HUES6 (cell line): ENCODE results near the gene PSD.

Experiments used
- H3K27ac ChIP-seq: 2 replicates; pipeline ENCODE4 v1.7.0; 2013; ENCODE audit warnings: low read depth, mild to moderate bottlenecking, low read length, inconsistent platforms
- H3K27me3 ChIP-seq: 2 replicates; pipeline ENCODE4 v1.6.1; 2013; ENCODE audit warnings: low read length; ENCODE audit not compliant: control insufficient read depth, insufficient read depth
- H3K36me3 ChIP-seq: 2 replicates; pipeline ENCODE4 v1.6.1; 2013; ENCODE audit warnings: low read length; ENCODE audit not compliant: control insufficient read depth, insufficient read depth
- H3K4me1 ChIP-seq: 2 replicates; pipeline ENCODE4 v1.6.1; 2013; ENCODE audit warnings: low read length; ENCODE audit not compliant: control insufficient read depth, insufficient read depth
- H3K4me3 ChIP-seq: 2 replicates; pipeline ENCODE4 v1.5.1; 2013; ENCODE audit warnings: low read depth, low read length
- H3K9ac ChIP-seq: one replicate; pipeline ENCODE4 v1.6.1; 2013; ENCODE audit warnings: mild to moderate bottlenecking, low read length
- H3K9me3 ChIP-seq: 2 replicates; pipeline ENCODE4 v1.6.1; 2013; ENCODE audit warnings: low read depth, low read length; ENCODE audit not compliant: control insufficient read depth, insufficient read depth

PSD gene

DNA sequence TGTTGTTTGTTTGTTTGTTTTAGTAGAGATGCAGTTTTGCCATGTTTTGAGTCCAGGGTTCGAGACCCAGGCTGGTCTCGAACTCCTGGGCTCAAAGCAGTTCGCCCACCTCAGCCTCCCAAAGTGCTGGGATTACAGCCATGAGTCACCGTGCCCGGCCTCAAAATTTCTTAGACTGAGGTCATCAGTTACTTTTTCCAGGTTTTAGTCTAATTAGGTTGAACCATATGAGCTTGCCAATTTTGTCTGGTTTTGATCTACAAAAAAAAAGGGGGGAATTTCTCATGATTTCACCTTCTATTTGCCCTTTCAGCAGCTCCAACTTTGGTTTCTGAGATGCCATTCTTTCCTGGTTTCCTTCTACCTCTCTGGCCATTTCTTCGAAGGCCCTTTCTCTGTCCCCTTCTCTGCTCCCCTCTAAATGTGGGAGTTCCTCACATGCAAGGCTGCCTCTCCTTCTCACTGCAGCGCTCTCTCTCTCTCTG, 8.3 kb upstream of the PSD start:
- Histone ChIP-seq H3K27me3 (peaks cover 2% of the 10 kb centered on the region; the same call in 1 of the 2 replicates), H3K4me3 (no peak overlapping the region), H3K9me3 (no peaks in the 10 kb centered on the region), H3K36me3 (peaks cover 6% of the 10 kb centered on the region; the same call in 1 of the 2 replicates), H3K4me1 (peaks cover 13% of the 10 kb centered on the region), H3K9ac (no peak overlapping the region), H3K27ac (no peak overlapping the region)

GRCh38 chr10:102425444-102425843, 6.9 kb upstream of the PSD start:
- H3K4me3 ChIP-seq: no peak overlapping the region
- H3K9ac ChIP-seq: no peak overlapping the region
- peaks cover 2% of the 10 kb centered on the region; the same call in 1 of the 2 replicates for H3K27me3 ChIP-seq
- peaks cover 9% of the 10 kb centered on the region for H3K4me1 ChIP-seq
- H3K36me3 ChIP-seq: peaks cover 6% of the 10 kb centered on the region; the same call in 1 of the 2 replicates
- no peak overlapping the region for H3K27ac ChIP-seq
- no peaks in the 10 kb centered on the region for H3K9me3 ChIP-seq

- Histone ChIP-seq H3K36me3 (peaks cover 6% of the 10 kb centered on the region; the same call in 1 of the 2 replicates), H3K9me3 (no peaks in the 10 kb centered on the region), H3K27me3 (peaks cover 2% of the 10 kb centered on the region; the same call in 1 of the 2 replicates), H3K4me1 (peaks cover 9% of the 10 kb centered on the region), H3K27ac (no peak overlapping the region), H3K4me3 (no peak overlapping the region), H3K9ac (no peak overlapping the region)
Measured at GRCh38 chr10:102424916-102425315, 6.3 kb upstream of the PSD start.

DNA sequence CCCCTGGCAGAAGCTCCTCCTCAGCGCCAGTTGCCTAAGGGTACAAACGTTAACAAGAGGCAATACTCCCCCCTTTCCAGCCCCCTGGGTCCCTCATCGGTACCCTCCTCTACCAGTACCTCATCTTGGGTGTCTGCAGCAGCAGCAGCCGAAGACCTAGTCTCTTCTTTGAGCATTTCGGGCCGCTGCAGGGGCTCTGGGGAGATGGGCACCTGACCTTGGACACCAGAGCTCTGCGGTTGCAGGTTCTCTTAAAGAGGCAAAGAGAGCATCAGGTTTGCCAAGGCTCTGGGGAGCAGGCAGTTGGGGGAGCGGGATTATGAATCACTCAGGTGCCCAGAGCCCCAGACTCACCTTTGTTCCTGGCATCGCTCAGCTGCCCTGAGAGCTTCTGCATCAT, 5.6 kb upstream of the PSD start:
- Histone ChIP-seq H3K9ac (no peak overlapping the region), H3K9me3 (no peaks in the 10 kb centered on the region), H3K27me3 (peaks cover 4% of the 10 kb centered on the region; the same call in 1 of the 2 replicates), H3K4me3 (no peak overlapping the region), H3K36me3 (peaks cover 6% of the 10 kb centered on the region; the same call in 1 of the 2 replicates), H3K27ac (no peak overlapping the region), H3K4me1 (peaks cover 9% of the 10 kb centered on the region)

DNA sequence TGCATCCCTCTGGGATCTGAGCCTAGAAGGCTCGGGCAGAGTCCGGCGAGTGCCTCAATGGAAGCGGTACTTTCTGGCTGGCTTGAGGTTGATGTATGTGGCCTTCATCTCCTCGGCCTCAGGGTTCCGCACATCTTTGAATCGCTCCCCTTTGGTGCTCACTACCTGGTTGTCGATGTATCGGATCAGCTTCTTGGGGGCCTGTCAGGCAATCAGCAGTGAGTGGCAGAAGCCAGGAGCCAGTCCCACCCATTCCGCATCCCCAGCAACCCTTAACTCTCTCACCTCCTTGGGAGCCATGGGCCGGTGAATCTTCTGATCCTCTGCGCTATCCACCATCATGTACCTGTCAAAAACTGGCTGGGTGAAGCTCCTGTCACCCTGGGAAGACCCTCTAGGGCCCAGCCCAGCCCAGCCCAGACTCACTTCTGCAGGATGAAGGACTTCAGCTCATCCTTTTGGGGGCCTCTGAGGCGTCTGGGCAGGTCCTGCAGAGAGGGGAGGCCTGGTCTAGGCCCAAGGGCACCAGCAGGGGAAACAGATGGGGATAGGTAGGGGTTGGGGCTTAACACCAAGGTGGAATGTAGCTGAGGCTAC, 4.9 kb upstream of the PSD start:
- Histone ChIP-seq H3K9me3 (no peaks in the 10 kb centered on the region), H3K36me3 (peaks cover 6% of the 10 kb centered on the region; the same call in 1 of the 2 replicates), H3K9ac (no peak overlapping the region), H3K4me1 (peaks cover 9% of the 10 kb centered on the region), H3K27ac (no peak overlapping the region), H3K4me3 (no peak overlapping the region), H3K27me3 (peaks cover 9% of the 10 kb centered on the region; the same call in 1 of the 2 replicates)

- no peaks in the 10 kb centered on the region for H3K9me3 ChIP-seq
- H3K27ac ChIP-seq: no peak overlapping the region
- H3K36me3 ChIP-seq: peaks cover 6% of the 10 kb centered on the region; the same call in 1 of the 2 replicates
- peaks cover 14% of the 10 kb centered on the region for H3K4me1 ChIP-seq
- peak overlapping the region; percentile 92 for H3K4me3 ChIP-seq
- peaks cover 18% of the 10 kb centered on the region; the same call in 1 of the 2 replicates for H3K27me3 ChIP-seq
- no peak overlapping the region for H3K9ac ChIP-seq
Measured at GRCh38 chr10:102422545-102423129, 4.1 kb upstream of the PSD start.

GRCh38 chr10:102421757-102422512, 3.4 kb upstream of the PSD start:
- Histone ChIP-seq H3K9me3 (no peaks in the 10 kb centered on the region), H3K4me1 (peaks cover 14% of the 10 kb centered on the region), H3K4me3 (peak overlapping the region; percentile 92), H3K9ac (peak overlapping the region; percentile 51), H3K27ac (no peak overlapping the region), H3K36me3 (peaks cover 6% of the 10 kb centered on the region; the same call in 1 of the 2 replicates), H3K27me3 (peaks cover 24% of the 10 kb centered on the region; the same call in 1 of the 2 replicates)

DNA sequence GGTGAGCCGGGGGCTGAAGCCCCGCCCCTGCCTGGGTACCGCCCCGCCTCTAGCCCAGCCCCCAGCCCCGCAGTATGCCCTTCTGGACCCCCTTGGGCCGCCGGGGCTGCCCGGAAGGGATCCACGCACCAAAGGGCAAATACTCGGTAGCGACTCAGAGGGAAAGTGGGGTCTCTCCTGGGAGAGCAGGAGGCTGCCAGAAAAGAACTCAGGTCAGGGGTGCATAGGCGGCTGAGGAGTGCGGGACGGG, 2.8 kb upstream of the PSD start:
- H3K27ac ChIP-seq: no peak overlapping the region
- peaks cover 6% of the 10 kb centered on the region; the same call in 1 of the 2 replicates for H3K36me3 ChIP-seq
- peak overlapping the region; percentile 86 for H3K9ac ChIP-seq
- H3K4me1 ChIP-seq: peaks cover 14% of the 10 kb centered on the region
- no peaks in the 10 kb centered on the region for H3K9me3 ChIP-seq
- peaks cover 24% of the 10 kb centered on the region; the same call in 1 of the 2 replicates for H3K27me3 ChIP-seq
- H3K4me3 ChIP-seq: peak overlapping the region; percentile 92

- no peaks in the 10 kb centered on the region for H3K9me3 ChIP-seq
- H3K9ac ChIP-seq: peak within 1 kb of the TSS; percentile 86
- peaks cover 6% of the 10 kb centered on the region; the same call in 1 of the 2 replicates for H3K36me3 ChIP-seq
- H3K27ac ChIP-seq: no peak within 1 kb of the TSS
- peak within 1 kb of the TSS; percentile 92 for H3K4me3 ChIP-seq
- H3K4me1 ChIP-seq: peaks cover 14% of the 10 kb centered on the region
- H3K27me3 ChIP-seq: peaks cover 24% of the 10 kb centered on the region; the same call in 1 of the 2 replicates
Measured at GRCh38 chr10:102420714-102421506, 2.3 kb upstream of the PSD start, which contains the start of gene FBXL15. Gene FBXL15, plus strand, starts transcription at chr10:102420836. Its CDS starts 294 bp downstream, at chr10:102421130.

- peaks cover 24% of the 10 kb centered on the region; the same call in 1 of the 2 replicates for H3K27me3 ChIP-seq
- H3K36me3 ChIP-seq: peaks cover 6% of the 10 kb centered on the region; the same call in 1 of the 2 replicates
- no peak overlapping the region for H3K27ac ChIP-seq
- H3K9ac ChIP-seq: peak overlapping the region; percentile 54
- peak overlapping the region; percentile 92 for H3K4me3 ChIP-seq
- no peaks in the 10 kb centered on the region for H3K9me3 ChIP-seq
- peaks cover 14% of the 10 kb centered on the region for H3K4me1 ChIP-seq
Measured at GRCh38 chr10:102420181-102420713, 1.7 kb upstream of the PSD start.
